Mesenchymal stem cell (in vitro differentiated cells and primary cell): ENCODE results near the gene FES. TPM values are rescaled to one million over a fixed set of nuclear protein-coding genes. Genes with fewer than 3 reads are reported as not detected.
A peak's percentile ranks its signal among the peaks of the same experiment; 100 is the strongest.

ENCODE experiments used
- DNase-seq: peaks from one replicate; pipeline ENCODE4 v3.0.0-alpha.2; 2013
- H2AFZ ChIP-seq: one replicate; pipeline ENCODE4 v1.6.1; 2013; ENCODE audit warnings: low read depth, mild to moderate bottlenecking, control low read depth, inconsistent platforms, low read length, moderate library complexity
- H2AK5ac ChIP-seq: 2 replicates; pipeline ENCODE4 v1.6.1; 2013; ENCODE audit warnings: low read length, moderate library complexity, mild to moderate bottlenecking, inconsistent platforms; ENCODE audit not compliant: severe bottlenecking
- H2BK120ac ChIP-seq: one replicate; pipeline ENCODE4 v1.6.1; 2013; ENCODE audit warnings: low read depth, mild to moderate bottlenecking, inconsistent platforms, low read length, moderate library complexity
- H2BK12ac ChIP-seq, 2 experiments: one replicate each; pipeline ENCODE4 v1.6.1; 2013; ENCODE audit warnings: inconsistent platforms in 2 of 2, low read length in 2 of 2, mild to moderate bottlenecking in 2 of 2, moderate library complexity in 2 of 2, control low read depth in 1 of 2
- H2BK15ac ChIP-seq: one replicate; pipeline ENCODE4 v1.6.1; 2013; ENCODE audit warnings: mild to moderate bottlenecking, low read depth, inconsistent platforms; ENCODE audit not compliant: poor library complexity, severe bottlenecking
- H2BK5ac ChIP-seq: 2 replicates; pipeline ENCODE4 v1.6.1; 2013; ENCODE audit warnings: low read depth, mild to moderate bottlenecking, low read length, control low read depth, inconsistent platforms; ENCODE audit not compliant: poor library complexity, severe bottlenecking
- H3K14ac ChIP-seq, 2 experiments: one replicate each; pipeline ENCODE4 v1.6.1; 2013; ENCODE audit warnings: inconsistent platforms in 2 of 2, low read length in 2 of 2, control low read depth in 1 of 2, mild to moderate bottlenecking in 1 of 2, moderate library complexity in 1 of 2
- H3K18ac ChIP-seq, 2 experiments: one replicate each; pipeline ENCODE4 v1.6.1; 2013; ENCODE audit warnings: inconsistent platforms in 2 of 2, low read length in 2 of 2, control low read depth in 1 of 2, low read depth in 1 of 2, mild to moderate bottlenecking in 1 of 2
- H3K23ac ChIP-seq, 2 experiments: one replicate each; pipeline ENCODE4 v1.6.1; 2013; ENCODE audit warnings: inconsistent platforms in 2 of 2, low read length in 2 of 2, mild to moderate bottlenecking in 2 of 2, moderate library complexity in 2 of 2, control low read depth in 1 of 2
- H3K27ac ChIP-seq: 2 replicates; pipeline ENCODE4 v1.5.1; 2013; ENCODE audit warnings: mild to moderate bottlenecking, moderate library complexity, low read length, control low read depth, inconsistent platforms; ENCODE audit not compliant: poor library complexity, severe bottlenecking
- H3K27me3 ChIP-seq, 2 experiments: 2 replicates each; pipeline versions ENCODE4 v1.6.1 to v1.7.0; 2013; ENCODE audit warnings: low read length in 2 of 2, mild to moderate bottlenecking in 2 of 2, moderate library complexity in 2 of 2, control low read depth in 1 of 2, inconsistent platforms in 1 of 2; ENCODE audit not compliant: control insufficient read depth in 1 of 2, insufficient read depth in 1 of 2
- H3K36me3 ChIP-seq, 2 experiments: 2 replicates each; pipeline versions ENCODE4 v1.6.1 to v1.7.0; 2013; ENCODE audit warnings: low read length in 2 of 2, control low read depth in 1 of 2, inconsistent platforms in 1 of 2, low read depth in 1 of 2, mild to moderate bottlenecking in 1 of 2; ENCODE audit not compliant: insufficient read depth in 2 of 2, control insufficient read depth in 1 of 2
- H3K4ac ChIP-seq, 2 experiments: one replicate each; pipeline ENCODE4 v1.6.1; 2013; ENCODE audit warnings: inconsistent platforms in 2 of 2, low read length in 2 of 2, mild to moderate bottlenecking in 2 of 2, moderate library complexity in 2 of 2, control low read depth in 1 of 2, low read depth in 1 of 2
- H3K4me1 ChIP-seq: 2 replicates; pipeline ENCODE4 v1.6.1; 2013; ENCODE audit warnings: low read depth, low read length, control low read depth; ENCODE audit not compliant: control insufficient read depth, insufficient read depth
- H3K4me2 ChIP-seq: 2 replicates; pipeline ENCODE4 v1.6.1; 2013; ENCODE audit warnings: low read length, mild to moderate bottlenecking, inconsistent platforms; ENCODE audit not compliant: poor library complexity, severe bottlenecking
- H3K4me3 ChIP-seq, 2 experiments: 2 replicates each; pipeline versions ENCODE4 v1.5.1 to v1.7.0; 2013; ENCODE audit warnings: low read length in 2 of 2, mild to moderate bottlenecking in 2 of 2, control low read depth in 1 of 2, low read depth in 1 of 2; ENCODE audit not compliant: insufficient read depth in 1 of 2
- H3K79me1 ChIP-seq: replicated peaks from 2 replicates; pipeline ENCODE4 v1.6.1; 2013; ENCODE audit warnings: mild to moderate bottlenecking, control low read depth, low read length, inconsistent platforms; ENCODE audit not compliant: poor library complexity, severe bottlenecking
- H3K9ac ChIP-seq: 2 replicates; pipeline ENCODE4 v1.7.0; 2013; ENCODE audit warnings: mild to moderate bottlenecking, low read length, moderate library complexity
- H3K9me3 ChIP-seq: 2 replicates; pipeline ENCODE4 v1.7.0; 2013; ENCODE audit warnings: mild to moderate bottlenecking, low read length; ENCODE audit not compliant: control insufficient read depth
- H4K8ac ChIP-seq: one replicate; pipeline ENCODE4 v1.6.1; 2013; ENCODE audit warnings: inconsistent platforms, mild to moderate bottlenecking, low read length, moderate library complexity
- H4K91ac ChIP-seq: one replicate; pipeline ENCODE4 v1.6.1; 2013; ENCODE audit warnings: mild to moderate bottlenecking, low read length, inconsistent platforms
- WGBS: methylation state at CpG from one replicate; pipeline ENCODE4 v1.1.7; 2013; ENCODE audit warnings: mixed read lengths; 5-methylcytosine and 5-hydroxymethylcytosine counted together
- polyA plus RNA-seq, 2 experiments: library from polyadenylated mRNA; stranded (reverse); fragments of 200-250 nt; gene quantifications; one replicate each; pipeline ENCODE4 v1.2.3, GENCODE V29; 2013

The FES gene
- 5.5 TPM for polyA plus RNA-seq (2013, experiment 1 of 2)
- 5.3 TPM for polyA plus RNA-seq (2013, experiment 2 of 2)

GRCh38 chr15:90883976-90884718 is at the start of gene FES:
Gene FES, plus strand, starts transcription at chr15:90884504. Its CDS starts 542 bp downstream, at chr15:90885046.
- H3K9me3 ChIP-seq = no peaks in the 10 kb centered on the region
- peak within 1 kb of the TSS; percentile 92 for H4K91ac ChIP-seq
- H3K23ac ChIP-seq = no peak within 1 kb of the TSS
- peak within 1 kb of the TSS; percentile 99 for H2BK120ac ChIP-seq
- H3K4ac ChIP-seq = peak within 1 kb of the TSS; percentile 88 to 92
- H2AK5ac ChIP-seq = peak within 1 kb of the TSS; percentile 0
- peak within 1 kb of the TSS in 1 of 2 experiments; percentile 97 for H3K14ac ChIP-seq
- H2BK5ac ChIP-seq = no peak within 1 kb of the TSS
- peaks cover 24% of the 10 kb centered on the region for H3K4me1 ChIP-seq
- peak within 1 kb of the TSS; percentile 12 for H3K27ac ChIP-seq
- peak within 1 kb of the TSS; percentile 55 to 78 for H3K4me3 ChIP-seq
- 9% methylated on average over 57 of the region's 58 CpGs for WGBS
- DNase-seq = peak; percentile 56
- peaks cover 46 to 54% of the 10 kb centered on the region in 2 experiments for H3K36me3 ChIP-seq
- H2BK15ac ChIP-seq = peak within 1 kb of the TSS; percentile 96
- peak within 1 kb of the TSS; percentile 85 to 92 for H3K18ac ChIP-seq
- peak within 1 kb of the TSS; percentile 98 for H4K8ac ChIP-seq
- no peaks in the 10 kb centered on the region for H3K27me3 ChIP-seq
- H2BK12ac ChIP-seq = peak within 1 kb of the TSS in 1 of 2 experiments; percentile 86
- H2AFZ ChIP-seq = peak within 1 kb of the TSS; percentile 57
- H3K9ac ChIP-seq = peak within 1 kb of the TSS; percentile 93
- peaks cover 15% of the 10 kb centered on the region for H3K79me1 ChIP-seq
- peak within 1 kb of the TSS; percentile 76 for H3K4me2 ChIP-seq

GRCh38 chr15:90834626-90835025 is 49.7 kb upstream of the FES start:
- H2AFZ ChIP-seq = no peak overlapping the region
- no peak for DNase-seq
- H2BK5ac ChIP-seq = no peak overlapping the region
- H3K9ac ChIP-seq = no peak overlapping the region
- H2BK12ac ChIP-seq = peak overlapping the region in 1 of 2 experiments; percentile 6
- no peak overlapping the region for H2BK120ac ChIP-seq
- no peak overlapping the region for H4K91ac ChIP-seq
- H2AK5ac ChIP-seq = no peak overlapping the region
- peaks cover 0 to 3% of the 10 kb centered on the region in 2 experiments for H3K27me3 ChIP-seq
- H3K36me3 ChIP-seq = no peaks in the 10 kb centered on the region
- no peak overlapping the region for H3K4me2 ChIP-seq
- H3K79me1 ChIP-seq = no peaks in the 10 kb centered on the region
- no peak overlapping the region for H3K23ac ChIP-seq
- H3K4ac ChIP-seq = no peak overlapping the region
- H3K4me1 ChIP-seq = peaks cover 16% of the 10 kb centered on the region
- H4K8ac ChIP-seq = no peak overlapping the region
- no peak overlapping the region for H3K14ac ChIP-seq
- H2BK15ac ChIP-seq = no peak overlapping the region
- H3K18ac ChIP-seq = no peak overlapping the region
- no peak overlapping the region for H3K27ac ChIP-seq
- WGBS = 85% methylated on average over 5 of the region's 5 CpGs
- no peaks in the 10 kb centered on the region for H3K9me3 ChIP-seq
- no peak overlapping the region for H3K4me3 ChIP-seq

DNA sequence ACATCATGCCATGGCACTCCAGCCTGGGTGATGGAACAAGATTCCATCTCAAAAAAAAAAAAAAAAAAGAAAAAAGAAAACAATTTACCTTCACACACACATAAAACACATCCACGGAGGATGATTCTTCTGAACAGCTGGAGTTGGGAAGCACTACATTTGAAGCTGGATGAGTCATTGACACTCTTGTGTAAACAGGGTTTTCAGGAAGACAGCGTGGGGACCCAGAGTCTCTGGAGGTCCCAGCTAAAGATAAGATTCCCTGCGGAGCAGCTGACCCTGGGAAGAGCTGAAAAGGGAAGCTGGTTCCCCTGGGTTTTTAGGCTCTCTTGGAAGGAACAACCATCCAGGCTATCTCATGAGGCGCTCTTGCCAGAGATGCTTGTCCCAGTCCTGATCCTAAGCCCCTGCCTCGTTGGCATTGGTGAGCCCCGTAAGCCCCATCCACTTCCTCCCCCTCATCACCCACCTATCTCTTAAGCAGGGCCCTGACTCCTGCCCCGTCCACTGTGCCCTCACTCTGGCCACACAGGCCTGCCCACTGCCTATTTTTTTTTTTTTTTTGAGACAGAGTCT is 47.9 kb upstream of the FES start:
- Histone ChIP-seq H3K9me3 (no peaks in the 10 kb centered on the region), H3K79me1 (no peaks in the 10 kb centered on the region), H2BK120ac (peak overlapping the region; percentile 21), H4K8ac (peak overlapping the region; percentile 72), H3K4me2 (no peak overlapping the region), H2BK12ac (peak overlapping the region in 1 of 2 experiments; percentile 66), H2BK5ac (no peak overlapping the region), H2BK15ac (no peak overlapping the region), H3K4me3 (no peak overlapping the region), H4K91ac (no peak overlapping the region), H3K36me3 (no peaks in the 10 kb centered on the region), H3K23ac (peak overlapping the region in 1 of 2 experiments; percentile 77), H3K4ac (peak overlapping the region in 1 of 2 experiments; percentile 21), H2AK5ac (no peak overlapping the region), H3K27me3 (no peaks in the 10 kb centered on the region), H3K4me1 (peaks cover 15% of the 10 kb centered on the region), H3K14ac (no peak overlapping the region), H3K27ac (no peak overlapping the region), H3K18ac (no peak overlapping the region), H3K9ac (no peak overlapping the region), H2AFZ (no peak overlapping the region)
- WGBS = 19% methylated on average over 7 of the region's 7 CpGs
- peak; percentile 94 for DNase-seq

GRCh38 chr15:90837094-90837493 is 47.2 kb upstream of the FES start:
- no peak overlapping the region for H2BK15ac ChIP-seq
- peak; percentile 54 for DNase-seq
- peak overlapping the region in 1 of 2 experiments; percentile 11 for H3K4ac ChIP-seq
- H3K79me1 ChIP-seq = no peaks in the 10 kb centered on the region
- no peaks in the 10 kb centered on the region for H3K36me3 ChIP-seq
- no peak overlapping the region for H4K8ac ChIP-seq
- H2BK12ac ChIP-seq = peak overlapping the region; percentile 12 to 29
- H3K23ac ChIP-seq = no peak overlapping the region
- H4K91ac ChIP-seq = no peak overlapping the region
- no peak overlapping the region for H3K4me3 ChIP-seq
- H3K27ac ChIP-seq = no peak overlapping the region
- no peak overlapping the region for H3K4me2 ChIP-seq
- no peaks in the 10 kb centered on the region for H3K27me3 ChIP-seq
- H3K4me1 ChIP-seq = peaks cover 15% of the 10 kb centered on the region
- 71% methylated on average over 11 of the region's 11 CpGs for WGBS
- H2AK5ac ChIP-seq = no peak overlapping the region
- H2BK120ac ChIP-seq = no peak overlapping the region
- H3K18ac ChIP-seq = peak overlapping the region in 1 of 2 experiments; percentile 48
- H3K9ac ChIP-seq = no peak overlapping the region
- H3K9me3 ChIP-seq = no peaks in the 10 kb centered on the region
- no peak overlapping the region for H2BK5ac ChIP-seq
- no peak overlapping the region for H2AFZ ChIP-seq
- no peak overlapping the region for H3K14ac ChIP-seq
